Mononuclear cell (primary cell): ENCODE data around the gene ARID5B. TPM values are rescaled to one million over a fixed set of nuclear protein-coding genes. Genes with fewer than 3 reads are reported as not detected.

Experiments used
- H3K27me3 ChIP-seq: 2 replicates; pipeline ENCODE4 v1.6.0; 2011; ENCODE audit warnings: low read length, control low read depth; ENCODE audit not compliant: insufficient read depth
- H3K4me1 ChIP-seq: 2 replicates; pipeline ENCODE4 v1.5.1; 2011; ENCODE audit warnings: mild to moderate bottlenecking, low read length, control low read depth; ENCODE audit not compliant: insufficient read depth
- H3K4me3 ChIP-seq: 2 replicates; pipeline ENCODE4 v1.5.1; 2011; ENCODE audit warnings: mild to moderate bottlenecking, low read length, moderate library complexity
- H3K9me3 ChIP-seq: 2 replicates; pipeline ENCODE4 v1.5.1; 2011; ENCODE audit warnings: low read depth, mild to moderate bottlenecking, control low read depth, low read length
- total RNA-seq: library from RNA; depleted of rRNA; stranded (reverse); fragments of >200 nt; gene quantifications from one replicate; pipeline ENCODE4 v1.2.3, GENCODE V29; 2012

The ARID5B gene
- total RNA-seq, 1 donor: 52.9 TPM

DNA sequence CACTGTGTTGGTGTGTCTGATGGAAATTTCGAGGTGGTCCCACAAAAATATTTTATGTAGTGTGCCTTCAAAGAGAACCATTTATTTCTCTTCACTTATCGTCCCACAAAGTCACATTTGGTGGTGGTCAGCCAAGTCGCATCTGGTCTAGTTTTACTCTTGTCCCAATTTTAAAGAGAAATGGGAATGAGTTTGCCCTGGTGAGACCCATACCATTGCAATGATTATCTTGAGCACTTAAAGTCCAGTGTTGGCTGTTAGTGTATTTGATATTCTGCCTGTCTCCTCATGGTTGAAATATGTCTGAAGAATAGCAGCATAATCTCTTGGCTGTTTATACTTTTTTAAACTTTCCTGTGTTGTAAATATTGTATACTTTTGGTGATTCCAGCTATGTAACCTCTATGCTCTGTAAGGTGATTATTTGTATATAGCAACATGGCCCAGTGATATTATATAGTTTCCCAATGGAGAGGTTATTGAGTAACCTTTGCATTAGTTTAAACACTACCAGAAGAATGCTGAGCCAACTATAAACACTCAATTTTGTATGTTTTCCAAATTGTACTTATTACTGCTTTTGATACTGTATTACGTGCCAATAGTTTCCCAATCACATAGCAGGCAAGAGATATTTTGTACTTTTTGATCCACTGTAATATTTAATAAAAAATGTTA, 194.9 kb downstream of the ARID5B start:
- no peaks in the 10 kb centered on the region for H3K27me3 ChIP-seq
- H3K9me3 ChIP-seq: no peaks in the 10 kb centered on the region
- H3K4me3 ChIP-seq: no peak overlapping the region
- no peaks in the 10 kb centered on the region for H3K4me1 ChIP-seq

DNA sequence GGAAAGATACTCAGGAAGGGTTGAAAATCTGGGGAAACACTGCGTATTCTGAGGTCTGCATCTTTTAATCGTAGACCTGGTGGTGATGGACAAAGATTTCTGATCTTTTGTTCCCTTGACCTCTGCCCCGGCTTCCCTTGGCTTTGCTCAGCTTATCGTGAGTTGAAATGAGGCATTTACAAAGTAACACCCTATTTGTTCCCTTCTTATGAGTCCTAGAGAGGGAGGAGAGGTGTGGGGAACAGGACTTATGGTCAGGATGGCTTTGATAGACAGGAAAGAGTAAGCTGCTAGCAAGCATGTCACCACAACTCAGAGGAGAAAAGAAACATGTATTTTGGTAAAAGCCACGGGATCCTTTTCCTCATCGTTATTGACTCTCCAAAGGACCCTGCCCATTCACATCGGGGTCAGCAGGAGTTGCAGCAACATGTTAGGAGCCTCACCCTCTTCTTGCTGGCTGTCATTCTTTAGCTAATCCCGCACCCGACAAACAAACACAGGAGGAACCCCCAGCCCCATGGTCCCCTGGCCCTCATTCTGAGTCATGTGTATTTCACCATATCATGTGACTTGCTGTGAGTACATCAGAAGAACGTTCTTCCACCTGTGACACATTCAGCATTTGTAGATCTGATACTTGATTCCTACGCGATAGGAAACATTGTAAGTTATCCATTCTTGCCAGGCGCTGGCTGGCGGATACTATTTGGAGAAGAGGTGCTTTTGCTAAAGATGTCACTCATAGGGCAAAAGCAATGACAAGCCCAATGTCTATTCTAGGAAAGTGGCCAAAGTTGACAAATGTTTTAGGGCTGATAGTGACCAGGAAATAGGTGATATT, 197.0 kb downstream of the ARID5B start:
- Histone ChIP-seq H3K27me3 (no peaks in the 10 kb centered on the region), H3K9me3 (no peaks in the 10 kb centered on the region), H3K4me3 (no peak overlapping the region), H3K4me1 (no peaks in the 10 kb centered on the region)

- H3K4me1 ChIP-seq: no peaks in the 10 kb centered on the region
- H3K27me3 ChIP-seq: no peaks in the 10 kb centered on the region
- H3K4me3 ChIP-seq: no peak overlapping the region
- H3K9me3 ChIP-seq: no peaks in the 10 kb centered on the region
Measured at GRCh38 chr10:62099299-62099698, 197.8 kb downstream of the ARID5B start.

DNA sequence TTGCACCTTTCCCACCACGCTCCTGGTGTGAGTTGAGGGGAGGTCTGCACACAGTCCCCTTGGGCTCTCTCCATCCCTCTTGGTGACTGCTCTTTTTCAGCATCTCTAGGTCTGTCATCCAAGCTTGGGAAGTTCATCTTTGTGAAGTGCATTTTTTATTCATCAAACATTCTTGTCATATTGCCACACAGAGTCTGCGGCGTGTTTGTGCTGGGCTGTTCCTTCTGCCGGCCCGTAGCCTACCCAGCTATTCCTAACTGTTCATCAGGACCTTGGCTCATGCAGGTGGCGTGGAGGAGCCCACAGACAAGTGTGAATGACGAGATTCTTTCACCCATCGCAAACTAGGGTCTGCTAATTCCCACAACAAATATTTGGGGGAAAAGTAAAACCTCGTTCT, 202.4 kb downstream of the ARID5B start:
- peaks cover 20% of the 10 kb centered on the region for H3K4me1 ChIP-seq
- H3K27me3 ChIP-seq: no peaks in the 10 kb centered on the region
- no peaks in the 10 kb centered on the region for H3K9me3 ChIP-seq
- H3K4me3 ChIP-seq: no peak overlapping the region

GRCh38 chr10:62106929-62107519, 205.5 kb downstream of the ARID5B start:
- Histone ChIP-seq H3K27me3 (no peaks in the 10 kb centered on the region), H3K4me3 (no peak overlapping the region), H3K4me1 (peaks cover 43% of the 10 kb centered on the region), H3K9me3 (no peaks in the 10 kb centered on the region)

DNA sequence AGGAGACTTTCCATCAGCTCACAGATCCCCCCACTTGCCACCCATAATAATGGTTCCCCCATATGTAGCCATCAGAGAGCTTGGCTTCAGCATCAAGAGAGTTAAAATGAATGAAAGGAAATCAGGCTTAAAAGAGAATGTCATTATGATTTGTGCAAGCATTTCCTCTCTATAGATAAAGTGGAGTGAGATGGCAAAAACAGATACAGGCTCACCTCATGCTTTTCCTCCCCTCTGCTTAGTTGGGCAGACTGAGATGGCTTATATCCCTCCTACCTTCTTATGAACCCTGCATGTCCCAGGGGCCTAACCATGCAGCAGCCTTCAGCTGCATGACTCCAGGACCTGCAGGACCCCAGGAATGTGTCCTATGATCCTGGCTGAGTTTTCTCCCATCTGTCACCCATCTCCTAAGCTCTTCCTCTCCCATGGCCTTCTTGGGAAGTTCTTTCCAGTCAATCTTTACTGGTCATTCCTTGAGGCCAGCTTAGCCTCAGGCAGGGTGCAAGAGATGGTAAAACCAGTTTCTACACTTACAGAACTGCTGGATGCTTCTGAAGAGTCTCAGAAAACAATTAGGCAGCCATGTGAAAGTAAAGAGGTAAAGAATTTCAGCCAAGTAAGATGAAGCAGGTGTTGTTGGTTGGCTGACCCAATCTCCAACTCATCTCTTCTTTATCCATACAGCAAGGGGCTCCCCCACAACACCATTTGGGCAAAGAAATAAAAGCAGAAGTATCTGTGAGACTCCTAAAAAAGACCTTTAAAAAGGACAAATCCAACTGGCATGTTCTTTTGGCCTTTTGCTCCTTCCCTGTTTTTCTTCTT, 207.5 kb downstream of the ARID5B start:
- no peaks in the 10 kb centered on the region for H3K27me3 ChIP-seq
- H3K9me3 ChIP-seq: no peaks in the 10 kb centered on the region
- peaks cover 43% of the 10 kb centered on the region for H3K4me1 ChIP-seq
- no peak overlapping the region for H3K4me3 ChIP-seq

DNA sequence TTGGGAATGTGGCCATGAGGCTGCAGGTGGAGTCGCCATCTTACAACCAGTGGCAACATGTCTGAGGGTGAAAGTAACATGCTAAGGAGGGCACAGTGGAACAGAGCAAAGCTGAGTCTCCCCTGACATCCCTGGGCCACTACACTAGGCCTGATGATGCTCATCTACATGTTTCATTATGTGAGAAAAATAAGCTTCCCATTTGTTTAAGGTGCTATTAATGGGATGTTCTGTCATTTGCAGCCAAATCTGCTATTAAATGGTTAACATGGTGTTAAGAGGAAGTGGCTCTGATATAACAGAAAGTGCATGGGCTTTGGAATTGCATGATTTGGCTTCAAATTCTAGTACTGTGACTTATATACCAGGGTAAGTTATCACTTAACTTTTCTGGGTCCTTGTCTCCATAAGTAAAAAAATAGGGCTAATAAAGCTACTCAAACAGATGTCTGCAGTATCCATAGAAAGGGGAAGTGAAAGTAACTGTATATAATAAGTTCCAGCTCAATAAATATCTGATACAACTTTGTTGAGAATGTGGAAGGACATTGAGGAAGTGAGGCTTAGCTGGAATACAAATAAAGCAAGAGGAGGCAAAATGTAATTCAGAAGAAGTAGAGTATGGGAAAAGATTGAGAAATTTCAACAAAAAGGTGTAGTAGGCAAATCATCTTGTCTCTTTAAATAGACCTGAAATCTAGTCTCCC, 208.2 kb downstream of the ARID5B start:
- H3K4me1 ChIP-seq: peaks cover 47% of the 10 kb centered on the region
- no peaks in the 10 kb centered on the region for H3K27me3 ChIP-seq
- no peak overlapping the region for H3K4me3 ChIP-seq
- no peaks in the 10 kb centered on the region for H3K9me3 ChIP-seq

- H3K27me3 ChIP-seq: no peaks in the 10 kb centered on the region
Measured at GRCh38 chr10:62112300-62112699, 210.8 kb downstream of the ARID5B start.

DNA sequence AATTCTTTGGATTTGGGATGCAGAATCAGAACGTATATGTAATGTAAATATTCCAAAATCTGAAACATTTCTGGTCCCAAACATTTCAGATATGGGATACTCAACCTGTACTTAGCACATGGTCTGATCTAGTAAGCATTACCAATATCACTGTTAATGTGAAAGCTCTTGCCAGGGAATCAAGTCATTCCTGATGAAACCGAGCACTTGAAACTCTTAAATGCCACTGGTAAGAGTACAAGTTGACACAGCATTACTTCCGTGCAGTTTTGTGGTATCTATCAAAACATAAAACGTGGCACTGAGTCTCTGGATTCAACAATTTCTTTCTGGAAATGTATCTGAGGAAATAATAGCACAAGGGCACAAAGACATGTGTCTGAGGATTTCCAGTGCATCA, 211.5 kb downstream of the ARID5B start:
- Histone ChIP-seq H3K9me3 (no peaks in the 10 kb centered on the region), H3K4me1 (peaks cover 37% of the 10 kb centered on the region), H3K27me3 (no peaks in the 10 kb centered on the region), H3K4me3 (no peak overlapping the region)

More at GRCh38 chr10:62112300-62112699, 210.8 kb downstream of the ARID5B start:
- Histone ChIP-seq H3K9me3 (no peaks in the 10 kb centered on the region), H3K4me3 (no peak overlapping the region), H3K4me1 (peaks cover 40% of the 10 kb centered on the region)

GRCh38 chr10:62113680-62114079, 212.2 kb downstream of the ARID5B start:
- Histone ChIP-seq H3K4me3 (no peak overlapping the region), H3K4me1 (peaks cover 30% of the 10 kb centered on the region), H3K27me3 (no peaks in the 10 kb centered on the region), H3K9me3 (no peaks in the 10 kb centered on the region)

- Histone ChIP-seq H3K4me3 (no peak overlapping the region), H3K4me1 (peaks cover 15% of the 10 kb centered on the region), H3K27me3 (no peaks in the 10 kb centered on the region), H3K9me3 (no peaks in the 10 kb centered on the region)
Measured at GRCh38 chr10:62115321-62115720, 213.8 kb downstream of the ARID5B start.

GRCh38 chr10:62115842-62116241, 214.3 kb downstream of the ARID5B start:
- Histone ChIP-seq H3K27me3 (no peaks in the 10 kb centered on the region), H3K4me3 (no peak overlapping the region), H3K9me3 (no peaks in the 10 kb centered on the region), H3K4me1 (peaks cover 10% of the 10 kb centered on the region)

DNA sequence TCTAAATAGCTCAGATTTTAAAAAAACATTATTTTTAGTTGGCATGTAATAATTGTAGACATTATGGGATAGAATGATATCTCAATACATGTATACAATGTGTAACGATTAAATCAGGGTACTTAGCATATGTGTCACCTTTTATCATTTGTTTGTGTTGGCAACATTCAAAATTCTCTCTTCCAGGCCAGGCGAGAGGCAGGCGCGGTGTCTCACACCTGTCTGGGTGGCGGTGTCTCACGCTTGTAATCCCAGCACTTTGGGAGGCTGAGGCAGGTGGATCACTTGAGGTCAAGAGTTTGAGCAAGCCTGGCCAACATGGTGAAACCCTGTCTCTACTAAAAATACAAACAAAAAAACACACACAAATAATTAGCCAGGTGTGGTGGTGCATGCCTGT, 215.4 kb downstream of the ARID5B start:
- no peaks in the 10 kb centered on the region for H3K27me3 ChIP-seq
- peaks cover under 1% of the 10 kb centered on the region for H3K9me3 ChIP-seq
- no peak overlapping the region for H3K4me3 ChIP-seq
- H3K4me1 ChIP-seq: peaks cover 6% of the 10 kb centered on the region

GRCh38 chr10:62121187-62121530, 219.7 kb downstream of the ARID5B start:
- Histone ChIP-seq H3K9me3 (peaks cover 18% of the 10 kb centered on the region), H3K4me3 (no peak overlapping the region), H3K4me1 (no peaks in the 10 kb centered on the region), H3K27me3 (no peaks in the 10 kb centered on the region)
